Naive thymus-derived CD8-positive, alpha-beta T cell (primary cell): Measurements from ENCODE around the gene POLR2H. TPM values are rescaled to one million over a fixed set of nuclear protein-coding genes. Genes with fewer than 3 reads are reported as not detected.
"Not testable (repeated sequence)": the region's sequence is repeated elsewhere in the genome, so short reads cannot be mapped to it uniquely, and the experiment has no call there.

Experiments
- ATAC-seq, 2 donors: fragments of 150-1000 bp; cut with Tn5 transposase in 1 of 2; sonication (Bioruptor Pico), chemical (Tn5 transposase) in 1 of 2; 1 replicate in 1 of 2; 2 replicates in 1 of 2; pipeline ENCODE4 v1.10.0; 2021; ENCODE audit warnings: mild to moderate bottlenecking in 2 of 2, moderate library complexity in 2 of 2
- POLR2A ChIA-PET: fragments of 350-600 bp; sonication (Branson Sonifier 250); formaldehyde crosslinking; loops from one replicate; lab custom pipeline; 2021; ENCODE audit warnings: antibody characterized with exemption; lab: Charles Lee
- DNase-seq, 10 donors: peaks; one replicate each; pipeline versions ENCODE4 v3.0.0 to v3.0.0-alpha.2; 2020 to 2022
- H3K27ac Mint-ChIP-seq, 10 donors: one replicate each; pipeline ENCODE4 v1.8.0; 2020 to 2022; ENCODE audit warnings: mild to moderate bottlenecking in 10 of 10, mixed read lengths in 10 of 10, moderate library complexity in 4 of 10, inconsistent platforms in 1 of 10
- H3K27me3 Mint-ChIP-seq, 5 donors: one replicate each; pipeline ENCODE4 v1.8.0; 2021 to 2022; ENCODE audit warnings: mixed read lengths in 5 of 5
- H3K36me3 Mint-ChIP-seq, 3 donors: one replicate each; pipeline ENCODE4 v1.8.0; 2020 to 2022; ENCODE audit warnings: mixed read lengths in 3 of 3, mild to moderate bottlenecking in 2 of 3, inconsistent platforms in 1 of 3
- H3K4me1 Mint-ChIP-seq, 4 donors: one replicate each; pipeline ENCODE4 v1.8.0; 2021 to 2022; ENCODE audit warnings: mixed read lengths in 4 of 4
- H3K4me3 Mint-ChIP-seq, 10 donors: one replicate each; pipeline ENCODE4 v1.8.0; 2020 to 2022; ENCODE audit warnings: mild to moderate bottlenecking in 10 of 10, mixed read lengths in 10 of 10, moderate library complexity in 6 of 10, inconsistent platforms in 1 of 10
- H3K9me3 Mint-ChIP-seq, 9 donors: one replicate each; pipeline ENCODE4 v1.8.0; 2020 to 2022; ENCODE audit warnings: mixed read lengths in 9 of 9, mild to moderate bottlenecking in 3 of 9, inconsistent platforms in 1 of 9, moderate library complexity in 1 of 9
- polyA plus RNA-seq, 3 donors: library from polyadenylated mRNA; unstranded; fragments of 300-500 nt; fragmentation: Illumina TruSeq; gene quantifications; one replicate each; pipeline ENCODE4 v1.2.3, GENCODE V29; 2021
- total RNA-seq, 8 experiments: library from RNA in 2 of 8; stranded (reverse) in 2 of 8; gene quantifications; one replicate each; pipeline ENCODE4 v1.2.3 and lab custom pipeline; 2021 to 2026

The POLR2H gene
- total and polyA plus RNA-seq, 5 experiments from 2014 or later = 58.0 to 81.6 (median 60.9) TPM

DNA sequence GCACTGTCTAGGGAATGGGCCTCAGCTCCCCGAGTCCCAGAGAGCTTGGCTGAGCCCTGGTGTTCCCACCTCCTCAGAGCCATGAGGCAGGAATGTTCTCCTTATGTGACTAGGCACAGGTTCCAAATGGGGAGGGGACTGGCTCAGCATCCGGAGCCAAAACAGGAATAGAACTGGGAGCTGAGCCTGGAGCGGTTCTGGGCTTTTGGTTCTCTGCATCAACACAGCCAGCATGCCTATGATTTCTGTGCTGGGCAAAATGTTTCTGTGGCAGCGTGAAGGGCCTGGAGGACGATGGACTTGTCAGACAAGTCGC, 24.2 kb upstream of the POLR2H start, which contains the start of gene FAM131A:
Gene FAM131A, plus strand, starts transcription at position 202 of the 316 bp plus-strand sequence. Its CDS starts 31 bp downstream, at position 233.
- no peaks in the 10 kb centered on the region for H3K27me3 Mint-ChIP-seq
- DNase-seq (no peak), ATAC-seq (no peak)
- peaks cover 21 to 44% (median 42%) of the 10 kb centered on the region in 4 donors for H3K4me1 Mint-ChIP-seq
- peak within 1 kb of the TSS; percentile 76 to 99 (median 94) for H3K27ac Mint-ChIP-seq
- peaks cover 0 to 26% (median 5%) of the 10 kb centered on the region in 3 donors for H3K36me3 Mint-ChIP-seq
- H3K9me3 Mint-ChIP-seq = no peaks in the 10 kb centered on the region
- peak within 1 kb of the TSS; percentile 80 to 96 (median 92) for H3K4me3 Mint-ChIP-seq
- POLR2A ChIA-PET = interaction anchor here (3.0 kb wide), 1 partner anchor 24 kb away, joined by 15 read pairs; the partner anchor contains the start of genes CLCN2 and POLR2H

DNA sequence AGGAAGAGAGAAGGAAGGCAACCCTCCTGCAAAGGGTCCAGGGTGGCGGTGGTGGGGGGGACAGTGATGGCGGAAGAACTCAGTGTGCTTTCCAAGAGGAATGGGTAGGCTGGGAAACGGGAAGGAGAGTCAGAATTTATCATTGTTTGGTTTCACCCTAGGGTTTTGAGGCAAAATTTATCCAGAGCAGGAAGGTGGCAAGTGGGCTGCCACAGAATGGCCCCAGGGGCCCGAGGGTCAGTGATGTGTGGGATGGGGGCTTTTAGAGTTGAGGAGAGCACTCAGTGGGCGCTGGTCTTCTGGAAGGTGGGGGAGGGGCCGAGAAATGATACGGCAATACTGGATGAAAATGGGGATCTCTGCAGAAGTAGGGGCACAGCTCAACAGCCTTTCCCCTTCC, 23.5 kb upstream of the POLR2H start:
- peaks cover 0 to 25% (median 3%) of the 10 kb centered on the region in 3 donors for H3K36me3 Mint-ChIP-seq
- H3K4me3 Mint-ChIP-seq = peak overlapping the region; percentile 16 to 92 (median 60)
- H3K27ac Mint-ChIP-seq = peak overlapping the region in 5 of 10 donors; percentile 56 to 98 (median 95)

DNA sequence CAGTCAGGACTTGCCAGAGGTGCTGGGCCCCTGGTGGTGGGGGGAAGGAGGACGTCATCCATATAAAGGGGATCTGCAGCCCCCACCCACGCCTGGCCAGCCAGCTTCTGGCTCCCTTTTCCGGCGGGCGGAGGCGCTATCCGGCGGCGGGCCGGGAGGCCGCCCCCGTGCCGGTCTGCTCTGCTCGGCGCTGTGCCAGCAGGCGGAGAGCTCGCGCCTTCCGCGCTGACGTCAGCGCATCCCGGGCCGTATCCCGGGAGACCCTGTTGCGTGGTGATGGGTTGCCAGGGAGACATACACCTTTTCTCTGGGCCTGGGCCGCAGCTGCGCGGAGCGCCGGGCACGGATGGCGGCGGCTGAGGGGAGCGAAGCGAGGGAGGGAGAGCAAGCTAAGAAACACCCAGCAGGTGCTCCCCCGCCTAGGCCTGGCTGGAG, 23.0 kb upstream of the POLR2H start:
- POLR2A ChIA-PET = interaction anchor here (0.6 to 3.0 kb wide), 2 partner anchors 23 to 38 kb away, joined by 3 to 15 read pairs; partner anchors contain the start of genes CLCN2 and POLR2H
- H3K36me3 Mint-ChIP-seq = peaks cover 0 to 22% (median 3%) of the 10 kb centered on the region in 3 donors
- ATAC-seq (no peak), DNase-seq (peak in 2 of 10 donors; percentile 13 to 27)
- no peaks in the 10 kb centered on the region for H3K9me3 Mint-ChIP-seq
- H3K4me3 Mint-ChIP-seq = peak overlapping the region in 4 of 10 donors; percentile 15 to 36 (median 30)
- H3K27ac Mint-ChIP-seq = peak overlapping the region in 3 of 10 donors; percentile 24 to 98 (median 97)
- H3K27me3 Mint-ChIP-seq = no peaks in the 10 kb centered on the region
- peaks cover 19 to 43% (median 39%) of the 10 kb centered on the region in 4 donors for H3K4me1 Mint-ChIP-seq

More for the DNA sequence above, 23.5 kb upstream of the POLR2H start:
- Mint-ChIP-seq H3K4me1 (peaks cover 19 to 44% (median 40%) of the 10 kb centered on the region in 4 donors), H3K9me3 (no peaks in the 10 kb centered on the region), H3K27me3 (no peaks in the 10 kb centered on the region)
- no peak for DNase-seq
- POLR2A ChIA-PET = interaction anchor here (0.6 to 3.0 kb wide), 2 partner anchors 23 to 37 kb away, joined by 3 to 15 read pairs; partner anchors contain the start of genes CLCN2 and POLR2H
- ATAC-seq = no peak

DNA sequence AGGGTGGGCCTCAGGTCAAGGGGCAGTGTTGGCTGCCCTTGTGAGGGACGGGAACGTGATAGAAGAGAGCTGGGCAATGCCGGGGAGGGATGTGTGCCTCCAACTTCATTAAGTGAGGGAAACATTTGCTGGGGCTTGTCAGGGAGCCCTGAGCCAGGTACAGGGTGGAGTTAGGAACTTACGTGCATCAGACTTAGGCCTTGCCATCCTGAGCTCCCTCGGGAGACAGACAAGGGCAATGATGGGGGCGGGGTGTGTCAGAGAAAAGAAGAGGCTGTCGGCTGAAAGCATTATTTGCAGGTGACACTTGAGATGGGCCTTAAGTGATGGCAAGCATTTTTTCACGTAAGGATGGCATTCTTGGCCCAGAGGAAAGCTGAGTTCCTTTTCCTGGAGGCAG, 22.5 kb upstream of the POLR2H start:
- Mint-ChIP-seq H3K27me3 (no peaks in the 10 kb centered on the region), H3K27ac (peak overlapping the region in 1 of 10 donors; percentile 32), H3K36me3 (peaks cover 0 to 17% (median 3%) of the 10 kb centered on the region in 3 donors), H3K4me1 (peaks cover 16 to 38% (median 35%) of the 10 kb centered on the region in 4 donors), H3K4me3 (peak overlapping the region in 2 of 10 donors; percentile 15 to 33), H3K9me3 (no peaks in the 10 kb centered on the region)
- POLR2A ChIA-PET = interaction anchor here (3.0 kb wide), 1 partner anchor 22 kb away, joined by 15 read pairs; the partner anchor contains the start of genes CLCN2 and POLR2H
- ATAC-seq (no peak), DNase-seq (no peak)

DNA sequence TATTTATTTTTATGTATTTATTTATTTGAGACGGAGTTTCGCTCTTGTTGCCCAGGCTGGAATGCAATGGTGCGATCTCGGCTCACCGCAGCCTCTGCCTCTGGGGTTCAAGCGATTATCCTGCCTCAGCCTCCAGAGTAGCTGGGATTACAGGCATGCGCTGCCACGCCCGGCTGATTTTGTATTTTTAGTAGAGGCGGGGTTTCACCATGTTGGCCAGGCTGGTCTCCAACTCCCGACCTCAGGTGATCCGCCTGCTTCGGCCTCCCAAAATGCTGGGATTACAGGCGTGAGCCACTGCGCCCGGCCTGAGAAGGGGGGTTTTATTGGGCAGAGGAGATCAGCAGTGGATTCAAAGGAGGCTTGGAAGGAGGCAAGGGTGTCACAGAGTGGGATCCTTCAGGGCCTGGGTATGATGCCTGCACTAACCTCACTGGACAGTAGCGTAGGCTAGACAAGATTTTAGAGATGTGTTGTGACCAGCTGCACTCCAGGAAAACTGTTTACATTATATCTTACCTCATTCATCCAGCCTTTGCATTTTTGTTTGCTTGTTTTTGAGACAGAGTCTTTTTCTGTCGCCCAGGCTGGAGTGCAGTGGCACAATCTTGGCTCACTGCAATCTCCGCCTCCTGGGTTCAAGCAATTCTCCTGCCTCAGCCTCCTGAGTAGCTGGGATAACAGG, 21.9 kb upstream of the POLR2H start:
- not testable (repeated sequence) for H3K9me3 Mint-ChIP-seq, H3K27me3 Mint-ChIP-seq, DNase-seq, H3K4me3 Mint-ChIP-seq, ATAC-seq, H3K27ac Mint-ChIP-seq
- POLR2A ChIA-PET = interaction anchor here (3.0 kb wide), 1 partner anchor 21 kb away, joined by 15 read pairs; the partner anchor contains the start of genes CLCN2 and POLR2H
- Mint-ChIP-seq H3K4me1 (peaks cover 15 to 32% (median 31%) of the 10 kb centered on the region in 4 donors), H3K36me3 (peaks cover 0 to 12% (median 3%) of the 10 kb centered on the region in 3 donors)

DNA sequence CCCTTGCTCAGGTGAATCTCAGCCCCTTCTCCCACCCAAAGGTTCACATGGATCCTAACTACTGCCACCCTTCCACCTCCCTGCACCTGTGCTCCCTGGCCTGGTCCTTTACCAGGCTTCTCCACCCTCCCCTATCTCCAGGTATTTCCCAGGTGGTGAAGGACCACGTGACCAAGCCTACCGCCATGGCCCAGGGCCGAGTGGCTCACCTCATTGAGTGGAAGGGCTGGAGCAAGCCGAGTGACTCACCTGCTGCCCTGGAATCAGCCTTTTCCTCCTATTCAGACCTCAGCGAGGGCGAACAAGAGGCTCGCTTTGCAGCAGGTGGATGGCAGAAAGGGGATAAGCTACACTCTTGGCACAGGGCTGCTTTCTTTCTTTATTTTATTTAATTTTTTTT, 19.6 kb upstream of the POLR2H start:
- no peaks in the 10 kb centered on the region for H3K9me3 Mint-ChIP-seq
- no peak overlapping the region for H3K27ac Mint-ChIP-seq
- H3K27me3 Mint-ChIP-seq = no peaks in the 10 kb centered on the region
- DNase-seq (no peak), ATAC-seq (no peak)
- H3K4me3 Mint-ChIP-seq = peak overlapping the region in 1 of 10 donors; percentile 45
- H3K36me3 Mint-ChIP-seq = peaks cover 0 to 8% (median 3%) of the 10 kb centered on the region in 3 donors
- peaks cover 13 to 19% (median 17%) of the 10 kb centered on the region in 4 donors for H3K4me1 Mint-ChIP-seq
- POLR2A ChIA-PET = no interaction called here

DNA sequence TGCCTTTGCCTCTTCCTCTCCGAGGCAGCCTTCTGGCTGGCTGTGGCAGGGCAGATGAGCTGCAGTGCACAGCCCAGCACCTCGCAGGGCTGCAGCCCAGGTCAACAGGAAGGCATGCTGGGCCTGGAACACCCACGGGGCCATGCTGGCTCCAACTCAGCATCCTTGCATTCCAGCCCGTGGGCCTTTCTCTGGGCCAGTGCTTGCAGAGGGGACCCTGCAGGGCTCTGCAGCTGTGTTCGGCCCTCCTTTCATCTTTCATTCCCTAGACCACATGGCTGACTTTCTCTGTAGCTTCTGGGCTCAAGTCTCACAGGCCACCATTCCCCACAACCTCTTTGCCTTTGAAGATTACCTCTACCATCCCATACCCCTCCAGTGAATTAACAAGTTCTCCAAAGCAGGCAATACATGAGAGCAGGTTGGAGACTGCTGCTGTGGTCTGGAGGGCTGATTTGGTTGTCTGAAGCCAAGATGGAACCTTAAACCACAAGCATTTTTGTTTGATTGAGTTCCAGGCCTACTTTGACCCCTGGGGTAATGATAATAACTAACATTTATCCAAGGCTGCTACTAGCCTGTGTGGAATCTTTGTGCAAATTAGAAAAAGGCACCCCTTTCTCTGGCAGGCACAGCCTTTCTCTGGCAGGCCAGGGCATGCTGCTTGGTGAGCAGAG, 18.2 kb upstream of the POLR2H start:
- POLR2A ChIA-PET = no interaction called here
- no peak for DNase-seq
- Mint-ChIP-seq H3K4me1 (peaks cover 0 to 8% (median 4%) of the 10 kb centered on the region in 4 donors), H3K27me3 (no peaks in the 10 kb centered on the region), H3K9me3 (no peaks in the 10 kb centered on the region), H3K4me3 (no peak overlapping the region), H3K27ac (no peak overlapping the region), H3K36me3 (peaks cover 0 to 8% (median 3%) of the 10 kb centered on the region in 3 donors)
- ATAC-seq = no peak

DNA sequence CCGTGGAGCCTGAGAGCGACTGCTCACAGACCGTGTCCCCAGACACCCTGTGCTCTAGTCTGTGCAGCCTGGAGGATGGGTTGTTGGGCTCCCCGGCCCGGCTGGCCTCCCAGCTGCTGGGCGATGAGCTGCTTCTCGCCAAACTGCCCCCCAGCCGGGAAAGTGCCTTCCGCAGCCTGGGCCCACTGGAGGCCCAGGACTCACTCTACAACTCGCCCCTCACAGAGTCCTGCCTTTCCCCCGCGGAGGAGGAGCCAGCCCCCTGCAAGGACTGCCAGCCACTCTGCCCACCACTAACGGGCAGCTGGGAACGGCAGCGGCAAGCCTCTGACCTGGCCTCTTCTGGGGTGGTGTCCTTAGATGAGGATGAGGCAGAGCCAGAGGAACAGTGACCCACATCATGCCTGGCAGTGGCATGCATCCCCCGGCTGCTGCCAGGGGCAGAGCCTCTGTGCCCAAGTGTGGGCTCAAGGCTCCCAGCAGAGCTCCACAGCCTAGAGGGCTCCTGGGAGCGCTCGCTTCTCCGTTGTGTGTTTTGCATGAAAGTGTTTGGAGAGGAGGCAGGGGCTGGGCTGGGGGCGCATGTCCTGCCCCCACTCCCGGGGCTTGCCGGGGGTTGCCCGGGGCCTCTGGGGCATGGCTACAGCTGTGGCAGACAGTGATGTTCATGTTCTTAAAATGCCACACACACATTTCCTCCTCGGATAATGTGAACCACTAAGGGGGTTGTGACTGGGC, 16.8 kb upstream of the POLR2H start:
- no peak for ATAC-seq
- peaks cover 0 to 8% (median 3%) of the 10 kb centered on the region in 3 donors for H3K36me3 Mint-ChIP-seq
- DNase-seq = no peak
- H3K4me3 Mint-ChIP-seq = no peak overlapping the region
- peaks cover 0 to 6% (median 0%) of the 10 kb centered on the region in 4 donors for H3K4me1 Mint-ChIP-seq
- no peak overlapping the region for H3K27ac Mint-ChIP-seq
- H3K9me3 Mint-ChIP-seq = no peaks in the 10 kb centered on the region
- no peaks in the 10 kb centered on the region for H3K27me3 Mint-ChIP-seq
- POLR2A ChIA-PET = no interaction called here

DNA sequence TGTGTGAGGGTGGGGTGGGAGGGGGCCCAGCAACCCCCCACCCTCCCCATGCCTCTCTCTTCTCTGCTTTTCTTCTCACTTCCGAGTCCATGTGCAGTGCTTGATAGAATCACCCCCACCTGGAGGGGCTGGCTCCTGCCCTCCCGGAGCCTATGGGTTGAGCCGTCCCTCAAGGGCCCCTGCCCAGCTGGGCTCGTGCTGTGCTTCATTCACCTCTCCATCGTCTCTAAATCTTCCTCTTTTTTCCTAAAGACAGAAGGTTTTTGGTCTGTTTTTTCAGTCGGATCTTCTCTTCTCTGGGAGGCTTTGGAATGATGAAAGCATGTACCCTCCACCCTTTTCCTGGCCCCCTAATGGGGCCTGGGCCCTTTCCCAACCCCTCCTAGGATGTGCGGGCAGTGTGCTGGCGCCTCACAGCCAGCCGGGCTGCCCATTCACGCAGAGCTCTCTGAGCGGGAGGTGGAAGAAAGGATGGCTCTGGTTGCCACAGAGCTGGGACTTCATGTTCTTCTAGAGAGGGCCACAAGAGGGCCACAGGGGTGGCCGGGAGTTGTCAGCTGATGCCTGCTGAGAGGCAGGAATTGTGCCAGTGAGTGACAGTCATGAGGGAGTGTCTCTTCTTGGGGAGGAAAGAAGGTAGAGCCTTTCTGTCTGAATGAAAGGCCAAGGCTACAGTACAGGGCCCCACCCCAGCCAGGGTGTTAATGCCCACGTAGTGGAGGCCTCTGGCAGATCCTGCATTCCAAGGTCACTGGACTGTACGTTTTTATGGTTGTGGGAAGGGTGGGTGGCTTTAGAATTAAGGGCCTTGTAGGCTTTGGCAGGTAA, 16.0 kb upstream of the POLR2H start:
- Mint-ChIP-seq H3K9me3 (no peaks in the 10 kb centered on the region), H3K4me1 (peaks cover 0 to 6% (median 0%) of the 10 kb centered on the region in 4 donors), H3K36me3 (peaks cover 0 to 8% (median 3%) of the 10 kb centered on the region in 3 donors), H3K4me3 (no peak overlapping the region), H3K27me3 (no peaks in the 10 kb centered on the region), H3K27ac (peak overlapping the region in 2 of 10 donors; percentile 50 to 75)
- ATAC-seq (no peak), DNase-seq (no peak)
- POLR2A ChIA-PET = no interaction called here

DNA sequence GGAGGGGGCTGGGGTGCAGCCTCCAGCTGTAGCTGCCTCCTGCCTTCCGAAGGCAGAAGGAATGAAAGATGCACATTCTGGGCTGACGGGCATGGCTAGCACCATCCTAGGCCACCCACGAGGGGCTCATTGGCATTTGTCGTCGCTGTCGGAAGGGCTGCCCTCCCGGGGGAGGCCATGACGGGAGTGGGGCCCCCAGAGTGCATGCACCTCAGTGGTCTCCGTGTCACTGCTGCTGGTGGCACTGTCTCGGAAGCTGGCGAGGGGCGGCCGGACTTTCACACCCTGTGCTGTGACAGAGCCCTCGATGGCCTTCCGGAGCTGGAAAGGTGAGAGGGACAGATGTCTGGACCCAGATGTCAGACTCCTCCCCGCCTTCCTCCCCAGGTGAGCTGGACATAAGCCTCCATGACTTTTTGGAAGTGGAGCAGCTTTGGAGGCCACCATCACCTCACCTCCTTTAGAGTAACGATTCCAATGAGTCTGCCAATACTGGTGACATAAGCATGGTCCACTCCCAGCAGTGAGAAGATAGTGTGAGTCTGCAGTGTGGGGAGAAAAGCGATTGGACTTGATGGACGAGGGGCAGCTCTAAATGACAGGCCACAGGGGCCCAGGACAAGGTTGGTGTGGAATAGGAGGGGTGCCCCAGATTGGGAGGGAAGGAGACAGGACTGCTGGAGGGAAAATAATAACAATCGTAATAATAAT, 14.9 kb upstream of the POLR2H start:
- Mint-ChIP-seq H3K36me3 (peaks cover 0 to 8% (median 3%) of the 10 kb centered on the region in 3 donors), H3K4me1 (peaks cover 0 to 6% (median 0%) of the 10 kb centered on the region in 4 donors), H3K27me3 (no peaks in the 10 kb centered on the region), H3K4me3 (no peak overlapping the region), H3K9me3 (no peaks in the 10 kb centered on the region), H3K27ac (peak overlapping the region in 2 of 10 donors; percentile 6 to 23)
- DNase-seq = no peak
- ATAC-seq = no peak
- POLR2A ChIA-PET = no interaction called here
